RPMI8226 (cell line): ENCODE data around the gene C3orf20.

Source experiments
- DNase-seq: peaks from one replicate; pipeline ENCODE4 v3.0.0-alpha.2; 2015

The C3orf20 gene

GRCh38 chr3:14761866-14762265 lies 86.9 kb downstream of the C3orf20 start:
- no peak for DNase-seq

DNA sequence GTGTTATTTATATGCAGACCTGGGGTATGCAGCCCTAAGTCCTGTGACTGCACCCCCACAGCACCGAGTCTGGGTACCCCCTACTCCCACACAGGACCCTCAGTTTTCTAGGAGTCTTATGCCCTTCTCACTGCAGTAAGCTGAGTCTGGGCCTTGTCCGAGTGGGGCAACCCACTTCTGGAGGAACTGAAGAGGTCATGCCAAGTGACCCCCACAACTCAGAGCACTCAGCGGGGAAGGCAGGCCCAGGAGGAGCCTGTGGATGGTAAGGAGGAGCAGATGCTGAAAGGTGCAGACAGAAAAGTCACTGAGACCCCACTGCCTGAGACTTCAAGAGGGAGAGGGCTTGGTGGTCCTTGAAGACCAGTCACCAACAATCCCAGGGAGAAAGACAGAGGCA lies 87.8 kb downstream of the C3orf20 start:
- no peak for DNase-seq

- no peak for DNase-seq
Measured at GRCh38 chr3:14764331-14765059, 89.6 kb downstream of the C3orf20 start.

GRCh38 chr3:14765060-14765400 lies 90.1 kb downstream of the C3orf20 start:
- no peak for DNase-seq

DNA sequence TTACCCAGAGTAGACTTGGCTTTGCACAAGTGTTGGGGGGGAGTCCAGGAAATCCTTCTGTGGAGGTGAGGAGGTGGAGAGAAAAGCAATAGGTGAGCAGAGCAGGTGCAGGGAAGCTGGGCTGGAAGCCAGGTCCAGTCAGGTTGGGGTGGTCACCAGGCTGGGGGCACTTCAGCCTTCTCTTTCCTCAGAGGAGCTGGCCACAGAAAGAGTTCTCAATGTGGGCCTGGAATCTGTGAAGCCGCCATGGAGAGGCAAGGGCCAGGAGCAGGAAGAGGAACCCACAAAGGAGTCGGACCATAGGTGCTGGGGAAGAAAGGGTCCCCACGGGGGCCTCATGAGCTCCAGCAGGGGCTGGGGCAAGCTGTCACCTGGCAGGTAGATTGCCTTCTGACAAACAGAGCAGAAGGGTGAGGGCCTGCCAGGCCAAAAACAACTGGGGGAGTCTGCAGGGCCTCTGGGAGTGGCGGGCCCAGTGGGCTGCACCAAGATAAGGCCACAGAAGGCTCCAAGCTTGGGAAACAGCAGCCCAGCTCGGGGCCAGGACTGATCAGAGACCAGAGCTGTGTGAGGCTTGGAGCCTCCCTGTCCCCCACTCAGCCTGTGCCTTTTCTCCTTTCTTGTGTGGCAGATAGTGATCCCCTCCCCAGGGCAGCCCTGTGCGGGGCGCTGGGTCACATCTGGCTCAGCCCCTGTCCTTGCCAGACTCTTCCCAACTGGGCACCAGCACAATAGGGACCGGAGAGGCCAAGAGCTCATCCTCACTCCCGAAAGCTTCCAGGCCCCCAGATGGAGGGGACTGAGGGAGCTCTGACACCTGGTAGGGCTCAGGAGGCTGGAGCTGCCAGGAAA lies 90.9 kb downstream of the C3orf20 start:
- no peak for DNase-seq

DNA sequence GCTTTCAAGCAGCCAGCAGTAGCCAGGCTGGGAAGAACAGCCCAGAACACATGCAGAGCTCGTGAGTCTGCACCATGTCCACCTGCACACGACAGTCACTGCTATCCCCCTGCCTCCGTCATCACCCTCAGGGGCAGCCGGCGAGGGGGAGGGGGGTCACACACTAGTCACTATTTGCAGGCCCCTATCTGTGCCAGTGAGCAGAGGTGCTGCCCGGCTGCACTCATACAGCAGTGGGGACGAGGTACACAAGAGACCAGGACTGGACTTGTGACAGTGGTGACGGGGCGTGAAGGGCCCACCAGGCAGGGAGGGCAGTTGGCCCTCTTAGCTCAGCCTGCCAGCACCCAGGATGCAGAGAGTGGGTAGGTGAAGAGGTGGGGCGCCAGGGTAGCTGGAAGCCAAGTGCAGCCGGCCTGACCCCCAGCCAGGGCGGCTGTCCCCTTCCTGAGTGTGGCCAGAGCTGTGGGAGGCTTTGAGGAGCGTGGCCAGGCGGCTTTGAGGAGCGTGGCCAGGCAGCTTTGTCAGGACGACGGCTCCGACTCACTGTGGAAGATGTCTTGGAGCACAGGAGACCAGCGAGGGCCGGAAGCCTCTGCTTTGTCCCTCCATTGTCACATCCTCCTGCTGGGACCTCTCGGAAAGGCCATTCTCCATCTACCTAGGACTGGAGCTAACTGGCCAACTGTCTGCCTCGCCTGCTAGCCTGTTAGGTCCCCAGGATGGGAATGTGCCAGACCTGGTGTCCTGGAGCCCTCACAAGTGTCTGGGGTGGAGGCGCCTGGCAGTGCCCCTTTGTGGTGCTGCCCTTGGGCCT lies 91.7 kb downstream of the C3orf20 start:
- no peak for DNase-seq

DNA sequence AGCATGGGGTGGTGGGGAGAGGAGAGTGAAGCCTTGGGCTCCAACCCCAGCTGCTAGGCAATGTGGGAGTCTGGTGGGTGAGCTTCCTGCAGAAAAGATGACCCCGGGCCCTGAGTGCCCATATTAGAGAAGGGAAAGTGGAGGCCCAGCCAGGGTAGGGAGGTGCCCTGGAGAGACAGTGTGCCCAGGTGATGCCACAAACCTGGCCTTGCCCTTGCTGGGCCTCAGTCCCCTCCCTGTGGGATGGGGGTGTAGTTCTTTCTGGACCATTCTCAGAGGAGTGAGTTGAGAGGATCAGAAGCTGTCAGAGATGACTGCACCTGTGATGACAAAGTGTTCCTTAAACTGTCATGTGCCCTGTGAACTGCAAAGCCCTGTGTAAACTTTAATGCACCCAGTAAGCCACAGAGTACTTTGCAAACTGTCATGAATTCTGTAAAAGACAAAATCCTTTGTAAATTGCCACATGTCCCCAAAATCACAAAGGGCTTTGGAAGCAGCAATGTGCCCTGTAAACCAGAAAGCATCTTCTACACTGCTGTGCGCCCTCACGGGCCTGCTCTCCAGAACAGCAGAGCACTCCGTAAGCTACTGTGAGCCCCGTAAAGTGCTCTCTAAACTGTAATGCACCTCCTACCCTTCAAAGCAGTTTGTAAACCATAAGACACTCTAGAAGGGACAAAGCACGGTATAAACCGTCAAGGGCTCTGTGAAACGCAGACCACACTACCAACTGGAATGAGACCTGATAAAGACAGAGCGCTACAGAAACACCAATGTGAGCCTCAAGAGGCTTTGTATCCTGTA lies 92.5 kb downstream of the C3orf20 start:
- no peak for DNase-seq

DNA sequence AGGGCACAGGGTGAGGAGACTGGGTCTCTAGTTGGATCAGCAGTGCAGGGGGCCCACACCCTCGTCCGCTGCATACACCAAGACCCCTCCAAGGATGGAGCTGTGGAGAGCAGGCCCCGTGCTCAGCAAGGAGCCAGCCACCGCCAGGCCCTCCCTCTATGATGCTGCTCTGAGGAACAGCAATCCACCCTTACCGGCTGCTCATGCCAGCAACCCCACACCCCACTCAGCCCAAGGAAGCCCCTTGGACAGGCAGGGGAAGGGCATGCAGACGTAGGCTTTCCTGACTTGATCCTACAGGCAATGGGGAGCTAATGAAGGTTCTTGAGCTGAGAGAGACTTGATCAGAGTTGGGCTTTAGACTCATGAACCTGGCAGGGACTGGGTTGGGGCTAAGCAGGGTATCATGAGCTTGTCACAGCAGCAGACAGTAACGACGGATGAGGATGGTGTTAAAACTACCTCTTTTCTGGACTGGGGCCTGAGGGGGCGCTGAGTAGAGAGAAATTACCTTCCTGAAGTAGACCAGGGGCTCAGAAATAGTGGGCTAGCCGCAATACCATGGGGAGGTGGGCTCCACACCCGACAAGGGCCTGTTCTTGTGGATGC lies 93.3 kb downstream of the C3orf20 start:
- DNase-seq = no peak

GRCh38 chr3:14768881-14769280 lies 93.9 kb downstream of the C3orf20 start:
- no peak for DNase-seq

GRCh38 chr3:14769544-14770325 lies 94.8 kb downstream of the C3orf20 start:
- no peak for DNase-seq

GRCh38 chr3:14770591-14770990 lies 95.7 kb downstream of the C3orf20 start:
- no peak for DNase-seq

DNA sequence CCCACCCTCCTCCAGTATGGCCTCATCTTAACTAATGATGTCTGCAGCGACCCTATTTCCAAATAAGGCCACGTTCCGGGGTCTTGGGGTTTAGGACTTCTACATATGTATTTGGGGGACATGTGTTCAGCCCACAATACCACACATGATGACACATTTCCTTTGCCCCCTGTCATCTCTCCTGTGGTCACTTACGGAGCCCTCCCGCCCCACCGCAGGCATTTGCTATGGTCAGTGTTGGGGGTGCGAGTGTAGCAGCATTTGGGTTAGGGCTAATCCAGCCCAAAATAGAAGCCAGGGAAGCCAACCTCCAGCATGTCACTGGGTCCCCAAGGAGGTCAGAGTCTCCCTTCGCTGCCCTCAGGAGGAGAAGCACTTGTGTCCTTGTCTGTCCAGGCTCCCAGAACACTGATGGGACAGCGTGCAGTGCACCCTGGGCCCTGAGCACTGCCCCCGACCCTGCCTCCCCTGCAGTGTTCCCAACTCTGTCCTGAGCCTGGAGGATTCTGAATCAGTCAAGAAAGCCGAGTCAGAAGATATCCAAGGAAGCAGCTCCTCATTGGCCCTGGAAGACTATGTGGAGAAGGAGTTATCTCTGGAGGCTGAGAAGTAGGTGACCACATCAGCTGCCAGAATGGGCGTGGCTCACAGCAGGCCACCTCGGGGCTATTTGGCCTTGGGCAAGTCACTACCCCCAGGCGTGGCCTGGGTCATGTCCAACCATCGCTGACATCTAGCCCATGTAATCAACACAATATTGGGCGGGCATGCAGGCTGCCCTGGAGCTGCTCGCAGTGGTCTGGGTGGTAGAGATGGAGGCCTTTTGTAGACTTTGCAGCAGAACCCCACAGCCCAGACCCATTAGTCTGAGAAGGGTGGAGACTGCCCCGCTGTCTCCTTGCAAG lies 96.9 kb downstream of the C3orf20 start:
- DNase-seq = no peak

GRCh38 chr3:14772533-14773138 lies 97.7 kb downstream of the C3orf20 start:
- no peak for DNase-seq

GRCh38 chr3:14773281-14773680 lies 98.3 kb downstream of the C3orf20 start:
- no peak for DNase-seq

DNA sequence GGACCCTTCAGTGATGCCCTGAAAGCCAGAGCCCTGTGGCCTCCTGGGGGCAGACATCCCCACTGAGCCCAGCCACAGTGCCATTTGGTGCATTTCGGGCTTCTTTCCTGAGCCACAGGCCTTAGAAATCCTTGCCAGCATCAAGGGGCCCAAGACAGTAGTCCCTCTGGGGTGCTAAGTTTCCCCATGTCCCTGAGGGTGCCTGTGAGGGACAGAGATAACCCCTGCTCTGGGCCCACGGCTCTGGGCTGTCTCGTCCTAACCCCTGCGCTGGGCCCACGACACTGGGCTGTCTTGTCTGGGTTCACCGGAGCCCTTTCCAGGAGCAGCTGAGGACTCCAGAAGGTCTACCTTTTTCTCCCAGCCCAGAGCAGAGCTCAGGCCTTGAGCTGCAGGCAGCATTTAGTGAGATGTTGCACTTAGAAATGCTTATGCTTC lies 98.8 kb downstream of the C3orf20 start:
- DNase-seq = no peak

DNA sequence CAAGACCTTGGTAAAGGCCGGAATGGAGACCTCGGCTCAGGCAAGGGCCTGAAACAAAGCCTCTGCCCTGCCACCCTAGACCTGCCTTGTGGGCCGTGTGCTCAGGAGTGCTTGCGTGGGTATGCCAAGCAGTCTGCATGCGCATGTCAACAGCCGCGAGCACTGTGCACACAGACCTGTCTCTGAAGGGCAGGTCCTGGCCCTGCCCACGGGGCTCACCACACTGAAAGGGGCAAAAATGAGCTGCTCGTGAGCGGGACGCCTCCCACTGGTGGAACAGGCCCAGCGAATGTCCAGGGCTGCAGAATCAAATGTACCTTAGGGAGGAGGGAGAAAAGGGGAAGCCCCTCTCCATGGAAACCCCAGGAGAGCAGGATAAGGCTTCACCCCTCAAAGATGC lies 99.5 kb downstream of the C3orf20 start:
- DNase-seq = no peak

GRCh38 chr3:14775011-14775410 lies 100.1 kb downstream of the C3orf20 start:
- DNase-seq = no peak

DNA sequence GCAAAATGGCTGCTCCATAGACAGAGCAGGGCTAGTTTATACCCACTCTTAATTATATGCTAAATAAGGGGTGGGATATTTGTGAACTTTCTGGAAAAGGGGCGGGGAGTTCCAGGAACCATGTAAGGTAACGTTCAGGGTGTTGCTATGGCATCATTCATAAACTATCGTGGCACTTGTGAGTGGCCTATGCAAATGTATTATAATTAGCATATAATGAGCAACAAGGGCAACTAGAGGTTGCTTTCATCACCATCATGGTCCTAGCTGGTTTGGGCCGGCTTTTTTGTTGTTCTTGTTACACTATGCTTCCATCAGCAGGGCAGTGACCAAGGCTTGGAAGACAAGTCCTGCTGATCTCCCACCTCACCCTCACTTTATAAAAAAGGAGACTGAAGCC lies 100.6 kb downstream of the C3orf20 start:
- DNase-seq = no peak

- DNase-seq = no peak
Measured at GRCh38 chr3:14779069-14779685, 104.2 kb downstream of the C3orf20 start.
